ENCODE measurements around the gene PRG3. TPM values are rescaled to one million over a fixed set of nuclear protein-coding genes. Genes with fewer than 3 reads are reported as not detected.

Gene PRG3
- total and polyA plus RNA-seq, 12 donors, result not detected

DNA sequence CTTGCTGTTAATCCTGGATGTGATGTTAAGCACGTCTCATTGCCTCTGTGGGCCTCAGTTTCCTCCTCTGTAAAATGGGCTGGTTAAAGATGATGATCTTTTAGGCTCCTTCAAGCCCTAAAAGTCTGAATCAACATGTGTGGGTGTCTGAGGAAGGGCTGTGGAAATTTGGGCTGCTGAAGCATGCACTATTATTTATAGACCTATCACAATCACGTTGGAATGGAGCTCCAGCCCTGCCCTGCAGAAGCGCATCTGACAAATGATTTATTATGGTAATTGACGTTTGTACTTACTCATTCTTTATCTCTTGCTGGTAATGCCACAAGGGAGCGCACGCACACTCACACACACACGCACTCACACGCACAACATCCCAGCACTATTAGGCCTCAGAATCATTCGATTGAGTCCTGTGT lies 22.4 kb downstream of the PRG3 start:
- 59 to 65% (median 63%) methylated on average over 9 of the region's 9 CpGs for WGBS, 4 donors
- no peaks in the 10 kb centered on the region for H3K27me3 ChIP-seq
- DNase-seq, result no peak
- H3K4me3 ChIP-seq, result no peak overlapping the region
- TF ChIP-seq, protein P1, sequence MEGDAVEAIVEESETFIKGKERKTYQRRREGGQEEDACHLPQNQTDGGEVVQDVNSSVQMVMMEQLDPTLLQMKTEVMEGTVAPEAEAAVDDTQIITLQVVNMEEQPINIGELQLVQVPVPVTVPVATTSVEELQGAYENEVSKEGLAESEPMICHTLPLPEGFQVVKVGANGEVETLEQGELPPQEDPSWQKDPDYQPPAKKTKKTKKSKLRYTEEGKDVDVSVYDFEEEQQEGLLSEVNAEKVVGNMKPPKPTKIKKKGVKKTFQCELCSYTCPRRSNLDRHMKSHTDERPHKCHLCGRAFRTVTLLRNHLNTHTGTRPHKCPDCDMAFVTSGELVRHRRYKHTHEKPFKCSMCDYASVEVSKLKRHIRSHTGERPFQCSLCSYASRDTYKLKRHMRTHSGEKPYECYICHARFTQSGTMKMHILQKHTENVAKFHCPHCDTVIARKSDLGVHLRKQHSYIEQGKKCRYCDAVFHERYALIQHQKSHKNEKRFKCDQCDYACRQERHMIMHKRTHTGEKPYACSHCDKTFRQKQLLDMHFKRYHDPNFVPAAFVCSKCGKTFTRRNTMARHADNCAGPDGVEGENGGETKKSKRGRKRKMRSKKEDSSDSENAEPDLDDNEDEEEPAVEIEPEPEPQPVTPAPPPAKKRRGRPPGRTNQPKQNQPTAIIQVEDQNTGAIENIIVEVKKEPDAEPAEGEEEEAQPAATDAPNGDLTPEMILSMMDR (IDR thresholded peaks at IDR 0.05), result no peak
- TF ChIP-seq POLR2A (IDR thresholded peaks at IDR 0.05), result no peak
- no peak overlapping the region for H3K27ac ChIP-seq
- no peaks in the 10 kb centered on the region for H3K9me3 ChIP-seq (replicated peaks in 1 of 3)
- intact Hi-C loops (cut with DNase I), result loop anchor here in 1 of 2 donors (10.0 kb wide), 1 partner anchor 166 kb away; no protein-coding TSS in a partner anchor
- no peaks in the 10 kb centered on the region for H3K36me3 ChIP-seq (replicated peaks in 1 of 2)
- H3K4me1 ChIP-seq (replicated peaks in 1 of 2), result no peaks in the 10 kb centered on the region

DNA sequence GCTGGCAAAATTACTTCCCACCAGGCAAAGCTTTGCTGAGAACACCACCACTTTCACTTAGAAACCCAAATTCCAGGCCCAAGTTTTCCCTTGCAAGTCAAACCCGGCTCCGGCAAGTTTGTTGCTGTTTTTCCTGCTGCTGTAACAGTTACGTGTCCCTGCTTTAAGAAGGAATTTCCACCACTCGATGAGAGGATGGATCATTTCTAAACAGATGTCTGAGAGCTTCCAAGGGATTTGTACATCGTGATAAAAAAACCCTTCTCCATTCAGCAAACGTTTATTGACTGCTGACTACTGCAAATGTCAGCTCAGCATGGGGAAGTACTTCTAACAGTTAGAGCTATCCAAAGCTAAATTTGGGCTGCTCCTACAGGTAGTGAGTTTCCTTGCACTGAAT lies 23.1 kb downstream of the PRG3 start:
- Histone ChIP-seq H3K27me3 (no peaks in the 10 kb centered on the region), H3K4me3 (no peak overlapping the region), H3K36me3 (replicated peaks in 1 of 2) (no peaks in the 10 kb centered on the region), H3K27ac (no peak overlapping the region), H3K4me1 (replicated peaks in 1 of 2) (no peaks in the 10 kb centered on the region), H3K9me3 (replicated peaks in 1 of 3) (no peaks in the 10 kb centered on the region)
- DNase-seq, result no peak
- 48 to 67% (median 60%) methylated on average over 6 of the region's 6 CpGs for WGBS, 4 donors
- intact Hi-C loops (cut with DNase I), result loop anchor here in 1 of 2 donors (10.0 kb wide), 1 partner anchor 167 kb away; no protein-coding TSS in a partner anchor
- TF ChIP-seq, protein P1 (IDR thresholded peaks at IDR 0.05), result no peak
- no peak for TF ChIP-seq POLR2A (IDR thresholded peaks at IDR 0.05)

DNA sequence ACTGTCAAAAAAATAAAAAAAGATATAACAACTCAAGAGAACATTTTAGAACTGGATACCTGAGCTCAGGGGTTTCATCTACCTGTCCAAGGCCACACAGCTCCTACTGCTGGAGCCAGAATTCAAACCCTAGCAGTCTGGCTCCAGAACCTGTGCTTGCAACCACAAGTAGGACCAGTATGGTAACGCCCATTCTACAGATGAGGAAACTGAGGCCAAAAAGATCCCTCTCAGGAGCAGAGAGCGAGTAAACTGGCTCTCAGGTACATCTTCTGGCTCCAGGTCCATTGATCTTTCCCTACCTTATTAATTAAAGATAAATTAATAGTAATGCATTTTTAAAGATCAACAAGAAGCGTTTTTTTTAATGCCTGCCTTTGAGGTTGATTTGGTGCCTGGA lies 23.6 kb downstream of the PRG3 start:
- H3K9me3 ChIP-seq (replicated peaks in 1 of 3), result no peaks in the 10 kb centered on the region
- H3K36me3 ChIP-seq (replicated peaks in 1 of 2), result no peaks in the 10 kb centered on the region
- intact Hi-C loops (cut with DNase I), result loop anchor here in 1 of 2 donors (10.0 kb wide), 1 partner anchor 167 kb away; no protein-coding TSS in a partner anchor
- H3K27ac ChIP-seq, result no peak overlapping the region
- TF ChIP-seq, protein P1 (IDR thresholded peaks at IDR 0.05), result no peak
- TF ChIP-seq POLR2A (IDR thresholded peaks at IDR 0.05), result no peak
- no peaks in the 10 kb centered on the region for H3K27me3 ChIP-seq
- H3K4me1 ChIP-seq (replicated peaks in 1 of 2), result no peaks in the 10 kb centered on the region
- no peak for DNase-seq
- WGBS, 4 donors, result 88 to 95% (median 92%) methylated on average over 3 of the region's 3 CpGs
- H3K4me3 ChIP-seq, result no peak overlapping the region

DNA sequence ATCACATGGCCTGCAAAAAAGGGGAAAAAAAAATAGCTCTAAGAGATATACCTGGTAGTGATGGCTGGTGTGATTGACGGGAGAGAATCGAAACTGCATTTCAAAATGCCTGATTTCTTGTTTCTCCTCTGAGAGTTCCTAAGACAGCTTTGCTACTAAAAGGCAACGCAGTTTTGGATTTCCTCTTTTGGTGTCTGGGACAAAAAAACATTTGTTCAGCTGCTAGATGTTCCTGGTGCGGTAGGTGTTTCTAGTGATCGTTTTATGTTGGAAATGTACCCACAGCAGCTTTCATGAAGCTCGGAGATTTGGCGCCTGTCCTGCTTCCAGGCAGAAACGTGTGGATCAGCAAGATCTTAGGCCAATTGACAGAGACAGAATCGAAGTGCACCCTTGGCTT lies 24.7 kb downstream of the PRG3 start:
- no peak overlapping the region for H3K4me3 ChIP-seq
- H3K27me3 ChIP-seq, result no peaks in the 10 kb centered on the region
- 69 to 76% (median 72%) methylated on average over 9 of the region's 9 CpGs for WGBS, 4 donors
- H3K27ac ChIP-seq, result no peak overlapping the region
- DNase-seq, result no peak
- TF ChIP-seq, protein P1 (IDR thresholded peaks at IDR 0.05), result no peak
- TF ChIP-seq POLR2A (IDR thresholded peaks at IDR 0.05), result no peak
- no peaks in the 10 kb centered on the region for H3K36me3 ChIP-seq (replicated peaks in 1 of 2)
- H3K9me3 ChIP-seq (replicated peaks in 1 of 3), result no peaks in the 10 kb centered on the region
- intact Hi-C loops (cut with DNase I), result loop anchor here in 1 of 2 donors (10.0 kb wide), 1 partner anchor 169 kb away; no protein-coding TSS in a partner anchor
- H3K4me1 ChIP-seq (replicated peaks in 1 of 2), result no peaks in the 10 kb centered on the region
